Measurements from ENCODE around the gene REN.

DNA sequence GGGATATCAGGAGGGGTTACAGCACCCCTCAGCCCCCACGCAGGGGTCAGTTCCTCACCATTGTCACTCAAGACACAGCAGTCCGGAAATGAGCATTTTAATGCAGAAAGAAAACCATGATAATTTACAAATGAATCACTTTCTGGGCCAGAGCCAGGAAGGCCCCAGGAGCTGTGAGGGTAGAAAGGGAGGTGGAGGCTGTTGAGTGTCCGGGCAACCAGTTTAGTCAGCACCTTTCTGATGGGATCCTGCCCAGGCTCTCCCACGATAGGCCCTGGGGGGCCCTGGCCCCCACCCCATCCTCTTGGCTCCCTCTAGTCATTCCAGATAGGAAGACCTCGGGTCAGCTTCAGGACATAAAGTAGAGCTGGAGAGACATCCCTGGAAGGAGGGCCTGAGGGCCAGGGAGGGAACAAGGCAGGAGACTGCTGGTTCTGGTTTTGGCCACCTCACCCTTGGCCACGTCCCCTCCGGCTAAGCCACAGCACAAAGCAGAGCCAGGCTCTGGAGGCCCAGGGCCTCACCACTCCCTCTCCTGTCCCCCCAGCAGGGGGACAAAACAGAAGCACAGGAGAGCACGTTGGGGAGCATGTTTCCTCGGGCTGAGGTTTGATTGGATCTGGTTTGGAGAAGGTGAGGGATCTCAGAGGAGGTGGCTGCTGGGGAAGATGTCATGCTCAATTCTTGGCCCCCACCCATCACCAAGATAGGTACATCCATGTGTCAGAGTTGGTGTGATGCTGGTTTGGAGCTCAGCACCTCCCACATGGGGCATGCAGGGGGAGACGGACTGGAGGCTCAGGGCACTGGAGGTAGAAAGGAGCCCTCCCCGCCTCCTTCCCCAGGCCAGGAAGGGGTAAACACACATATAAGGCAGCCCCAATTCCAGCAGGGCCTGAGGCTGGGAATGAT, 34.9 kb downstream of the REN start:
- TF ChIP-seq, protein P1, sequence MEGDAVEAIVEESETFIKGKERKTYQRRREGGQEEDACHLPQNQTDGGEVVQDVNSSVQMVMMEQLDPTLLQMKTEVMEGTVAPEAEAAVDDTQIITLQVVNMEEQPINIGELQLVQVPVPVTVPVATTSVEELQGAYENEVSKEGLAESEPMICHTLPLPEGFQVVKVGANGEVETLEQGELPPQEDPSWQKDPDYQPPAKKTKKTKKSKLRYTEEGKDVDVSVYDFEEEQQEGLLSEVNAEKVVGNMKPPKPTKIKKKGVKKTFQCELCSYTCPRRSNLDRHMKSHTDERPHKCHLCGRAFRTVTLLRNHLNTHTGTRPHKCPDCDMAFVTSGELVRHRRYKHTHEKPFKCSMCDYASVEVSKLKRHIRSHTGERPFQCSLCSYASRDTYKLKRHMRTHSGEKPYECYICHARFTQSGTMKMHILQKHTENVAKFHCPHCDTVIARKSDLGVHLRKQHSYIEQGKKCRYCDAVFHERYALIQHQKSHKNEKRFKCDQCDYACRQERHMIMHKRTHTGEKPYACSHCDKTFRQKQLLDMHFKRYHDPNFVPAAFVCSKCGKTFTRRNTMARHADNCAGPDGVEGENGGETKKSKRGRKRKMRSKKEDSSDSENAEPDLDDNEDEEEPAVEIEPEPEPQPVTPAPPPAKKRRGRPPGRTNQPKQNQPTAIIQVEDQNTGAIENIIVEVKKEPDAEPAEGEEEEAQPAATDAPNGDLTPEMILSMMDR (IDR thresholded peaks at IDR 0.05; ENCODE audit: low read length), result no peak
- no peak for TF ChIP-seq EZH2 (IDR thresholded peaks at IDR 0.05; ENCODE audit: borderline replicate concordance, low read length)
